NK-92 treated with Interleukin-12 subunit alpha and Interleukin-12 subunit beta, amount 100 ng/mL, for 24 hours (cell line): ENCODE data around the gene AGPAT3.

ENCODE experiments used
- DNase-seq: peaks from one replicate; lab custom pipeline; 2025; lab: John Stamatoyannopoulos, UW

AGPAT3 gene

GRCh38 chr21:44024257-44024656 lies 159.2 kb downstream of the AGPAT3 start:
- no peak for DNase-seq

GRCh38 chr21:44024887-44025353 lies 159.9 kb downstream of the AGPAT3 start:
- DNase-seq = no peak

- DNase-seq = no peak
Observed at GRCh38 chr21:44027607-44028286, 162.7 kb downstream of the AGPAT3 start.

- no peak for DNase-seq
Observed at GRCh38 chr21:44028287-44028659, 163.2 kb downstream of the AGPAT3 start.

- DNase-seq = no peak
Observed at GRCh38 chr21:44029460-44030087, 164.6 kb downstream of the AGPAT3 start.

GRCh38 chr21:44035244-44035643 lies 170.2 kb downstream of the AGPAT3 start:
- DNase-seq = no peak
